ENCODE measurements around the gene CTNNBIP1.
A peak's percentile ranks its signal among the peaks of the same experiment; 100 is the strongest.
"Not testable (repeated sequence)": the region's sequence is repeated elsewhere in the genome, so short reads cannot be mapped to it uniquely, and the experiment has no call there.

CTNNBIP1 gene

GRCh38 chr1:9825093-9826074 lies 84.7 kb downstream of the CTNNBIP1 start:
- peak; percentile 98 for DNase-seq

DNA sequence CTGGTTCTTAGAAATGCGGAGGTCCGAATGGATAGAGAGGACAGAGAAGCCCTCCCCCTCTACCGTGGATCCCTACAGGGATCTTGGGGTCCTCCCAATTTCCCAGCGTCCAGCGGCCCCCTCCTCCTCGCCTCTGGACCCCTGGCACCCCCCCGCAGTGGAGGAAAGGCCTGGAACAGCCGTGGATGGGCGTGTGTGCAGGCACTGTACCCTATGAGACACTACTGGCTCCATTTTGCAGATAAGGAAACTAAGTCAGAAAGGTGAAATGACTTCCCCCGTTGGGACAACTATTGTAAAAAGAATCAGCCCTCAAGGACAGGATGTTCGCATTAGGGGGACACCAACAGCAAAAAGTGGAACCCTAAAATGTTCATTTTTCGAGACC lies 85.4 kb downstream of the CTNNBIP1 start:
- DNase-seq = no peak

- peak; percentile 94 for DNase-seq
Observed at GRCh38 chr1:9823943-9824701, 85.9 kb downstream of the CTNNBIP1 start, which contains the start of gene CLSTN1. TSS of gene CLSTN1 (minus strand) at chr1:9823965. CDS start at chr1:9823733, 232 bp downstream.

DNA sequence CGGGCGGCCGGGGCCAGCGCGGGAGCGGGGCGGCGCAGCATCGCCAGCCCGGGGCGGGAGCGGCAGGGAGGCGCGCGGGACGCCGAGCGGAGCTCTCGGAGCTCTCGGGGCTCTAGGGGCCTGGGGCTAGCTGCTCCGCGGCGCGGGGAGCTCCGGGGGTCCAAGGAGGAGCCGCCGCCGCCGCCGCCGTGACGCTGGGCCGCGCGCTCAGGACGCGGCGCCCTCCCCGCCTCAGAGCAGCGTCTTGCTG lies 86.5 kb downstream of the CTNNBIP1 start:
- no peak for DNase-seq

DNA sequence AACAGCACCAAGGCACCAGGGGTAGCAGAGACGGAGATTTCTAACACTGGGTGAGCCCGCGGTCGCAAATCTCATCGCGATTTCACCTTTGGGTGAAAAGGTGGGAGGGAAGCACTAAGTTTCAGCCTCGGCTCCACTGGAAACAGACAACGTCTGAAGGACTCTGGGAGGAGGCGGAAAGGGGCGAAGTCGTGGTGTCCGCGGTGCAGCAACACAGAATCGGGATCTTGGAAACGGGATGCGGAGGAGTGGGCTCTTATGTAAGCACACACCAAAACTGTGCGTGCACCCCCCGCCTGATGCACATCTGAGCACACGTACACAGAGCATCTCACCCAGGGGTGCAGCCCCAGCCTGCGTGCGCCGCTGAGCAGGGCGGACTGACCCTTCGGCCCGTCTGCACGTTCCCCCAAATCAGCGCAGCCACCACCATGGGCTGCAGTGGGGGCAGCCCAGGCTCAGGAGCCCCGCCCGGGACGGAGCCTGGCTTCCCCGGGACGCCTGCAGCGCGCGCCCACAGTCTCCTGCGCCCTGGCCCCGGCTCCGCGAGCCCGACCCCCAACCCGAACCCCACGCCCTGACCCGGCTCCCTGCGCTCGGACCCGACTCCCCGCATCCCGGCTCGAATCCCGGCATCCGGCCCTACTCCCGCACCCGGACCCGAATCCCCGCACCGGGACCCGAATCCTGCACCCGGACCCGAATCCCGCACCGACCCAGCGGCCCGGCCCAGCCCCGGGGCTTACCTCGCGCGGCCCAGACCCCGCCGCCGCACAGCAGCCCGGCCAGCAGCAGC lies 87.0 kb downstream of the CTNNBIP1 start:
- DNase-seq = no peak

DNA sequence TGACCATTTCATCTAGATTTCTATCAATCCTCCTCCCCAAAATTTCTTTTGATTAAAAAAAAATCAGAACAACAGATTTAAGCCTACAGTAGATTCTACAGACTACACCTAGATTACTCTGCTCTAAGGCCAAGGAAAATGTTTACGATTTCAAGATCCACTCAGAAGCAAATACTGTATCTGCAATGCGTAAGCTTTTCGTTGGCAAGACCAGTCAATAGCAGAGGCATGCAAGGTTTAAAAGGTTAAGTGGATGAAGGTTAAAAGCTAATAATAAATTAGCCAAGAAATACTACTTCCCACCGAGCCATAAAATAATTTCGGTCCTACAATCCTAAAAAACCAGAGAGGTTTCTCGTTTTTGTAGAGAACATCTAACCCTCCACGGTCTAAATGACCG lies 87.6 kb downstream of the CTNNBIP1 start:
- no peak for DNase-seq

DNA sequence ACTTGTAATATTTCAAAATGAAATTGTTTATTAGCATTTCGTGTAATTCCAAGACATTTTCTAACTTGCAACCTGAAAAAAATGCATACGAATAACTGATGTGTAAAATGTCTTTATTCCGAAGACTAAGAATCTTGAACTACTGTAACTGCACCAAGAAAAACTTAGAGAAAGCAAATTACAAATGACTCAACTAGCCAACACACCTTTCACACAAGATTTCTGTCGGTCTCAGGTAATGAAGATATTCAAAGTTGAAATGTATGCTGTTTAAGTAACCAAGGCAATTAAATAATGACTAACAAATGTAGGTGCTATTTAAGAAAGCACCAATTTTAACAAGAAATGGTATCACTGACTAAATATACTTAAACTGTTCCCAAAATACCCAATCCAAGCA lies 88.4 kb downstream of the CTNNBIP1 start:
- no peak for DNase-seq

- DNase-seq = no peak
Observed at GRCh38 chr1:9820521-9820920, 89.5 kb downstream of the CTNNBIP1 start.

GRCh38 chr1:9817734-9818133 lies 92.3 kb downstream of the CTNNBIP1 start:
- DNase-seq = no peak

- no peak for DNase-seq
Observed at GRCh38 chr1:9816199-9816598, 93.9 kb downstream of the CTNNBIP1 start.

DNA sequence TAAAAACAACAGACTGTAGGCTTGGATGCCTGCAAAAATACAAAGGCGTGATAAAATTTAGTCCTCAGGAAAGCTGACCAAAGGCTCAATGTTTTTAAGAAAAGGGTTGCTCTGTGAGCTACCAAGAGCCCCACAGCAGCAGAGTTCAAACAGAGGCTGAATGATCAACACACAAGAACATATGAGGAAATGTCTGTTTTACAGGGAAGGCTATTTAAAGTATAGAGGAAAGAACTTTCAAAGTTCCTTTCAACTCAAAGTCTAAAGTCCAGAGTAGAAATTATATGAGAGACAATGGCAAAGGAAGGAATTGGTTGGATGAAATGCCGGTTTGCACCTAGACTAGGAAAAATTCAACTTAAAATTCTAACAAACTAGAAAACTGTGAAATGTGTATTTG lies 94.9 kb downstream of the CTNNBIP1 start:
- DNase-seq = no peak

DNA sequence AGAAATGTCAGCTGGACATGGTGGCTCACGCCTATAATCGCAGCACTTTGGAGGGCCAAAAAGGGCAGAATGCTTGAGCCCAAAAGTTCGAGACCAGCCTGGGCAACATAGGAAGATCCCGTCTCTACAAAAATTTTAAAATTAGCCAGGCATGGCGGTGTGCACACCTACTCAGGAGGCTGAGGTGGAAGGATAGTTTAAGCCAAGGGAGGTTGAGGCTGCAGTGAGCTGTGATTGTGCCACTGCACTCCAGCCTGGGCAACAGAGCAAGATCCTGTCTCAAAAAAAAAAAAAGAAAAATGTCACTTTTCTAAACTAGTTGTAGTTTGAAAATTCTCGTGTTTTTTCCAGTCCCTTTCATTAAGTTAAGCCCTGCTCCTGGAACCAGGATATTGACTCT lies 95.5 kb downstream of the CTNNBIP1 start:
- no peak for DNase-seq

GRCh38 chr1:9811239-9811966 lies 98.7 kb downstream of the CTNNBIP1 start:
- DNase-seq = no peak

DNA sequence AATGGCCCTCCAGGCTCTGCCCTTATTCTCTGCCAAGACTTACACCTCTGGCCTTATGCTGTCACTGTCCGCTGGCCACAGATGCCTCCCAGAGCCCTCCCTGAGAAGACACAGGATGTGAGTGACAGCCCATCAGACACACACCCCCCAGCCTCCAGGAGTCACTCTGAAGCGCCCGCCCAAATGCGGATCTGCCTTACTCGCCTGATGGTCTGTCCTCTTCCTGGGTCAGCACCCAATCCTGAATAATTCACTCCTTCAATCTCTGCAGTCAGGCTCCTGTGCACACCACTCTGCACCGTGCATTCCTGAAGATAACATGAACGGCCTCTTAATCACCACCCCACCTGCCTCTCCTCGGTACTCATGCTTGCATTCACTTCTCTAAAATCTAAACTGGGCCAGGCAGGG lies 101.0 kb downstream of the CTNNBIP1 start:
- peak; percentile 67 for DNase-seq

DNA sequence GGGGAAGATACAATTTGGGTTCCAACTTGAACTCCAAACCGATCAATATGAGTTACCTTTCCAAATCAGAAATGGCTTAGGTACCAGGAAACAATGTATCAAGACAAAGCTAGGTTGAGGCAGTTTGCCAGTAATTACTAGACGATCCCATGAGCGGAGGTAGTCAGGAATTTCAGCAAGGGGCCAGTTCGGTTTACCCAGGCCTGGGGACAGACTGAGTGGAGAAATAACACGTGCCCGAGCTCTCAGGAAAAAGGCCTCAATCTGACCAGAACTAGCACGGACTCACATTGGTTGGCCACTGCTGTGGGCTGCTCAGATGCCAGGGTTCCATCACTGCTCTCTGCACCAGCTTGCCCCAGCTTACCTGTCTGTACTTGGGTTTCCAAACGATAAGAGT lies 101.6 kb downstream of the CTNNBIP1 start:
- peak; percentile 29 for DNase-seq

DNA sequence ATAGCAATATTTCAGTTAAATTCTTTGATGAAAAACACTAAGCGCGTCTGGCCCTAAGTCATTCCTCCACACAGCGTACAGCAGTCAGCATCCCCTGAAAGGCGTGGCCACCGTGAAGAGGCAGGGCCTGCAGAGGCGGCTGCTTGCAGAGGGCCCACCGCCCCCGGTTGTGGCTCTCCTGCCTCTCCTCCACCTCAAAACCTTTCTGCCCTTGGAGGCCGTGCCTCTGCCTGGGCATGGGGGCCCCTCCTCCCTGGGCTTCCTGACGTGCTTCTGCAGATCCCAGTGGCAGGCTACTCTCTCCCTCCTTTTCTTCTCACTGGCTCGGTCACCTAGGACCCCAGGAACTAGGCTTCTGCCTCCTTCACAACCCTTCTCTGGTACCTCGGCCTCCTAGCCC lies 102.5 kb downstream of the CTNNBIP1 start:
- DNase-seq = no peak

- DNase-seq = not testable (repeated sequence)
Observed at GRCh38 chr1:9805972-9806371, 104.1 kb downstream of the CTNNBIP1 start.

- no peak for DNase-seq
Observed at GRCh38 chr1:9805006-9805508, 105.0 kb downstream of the CTNNBIP1 start.

DNA sequence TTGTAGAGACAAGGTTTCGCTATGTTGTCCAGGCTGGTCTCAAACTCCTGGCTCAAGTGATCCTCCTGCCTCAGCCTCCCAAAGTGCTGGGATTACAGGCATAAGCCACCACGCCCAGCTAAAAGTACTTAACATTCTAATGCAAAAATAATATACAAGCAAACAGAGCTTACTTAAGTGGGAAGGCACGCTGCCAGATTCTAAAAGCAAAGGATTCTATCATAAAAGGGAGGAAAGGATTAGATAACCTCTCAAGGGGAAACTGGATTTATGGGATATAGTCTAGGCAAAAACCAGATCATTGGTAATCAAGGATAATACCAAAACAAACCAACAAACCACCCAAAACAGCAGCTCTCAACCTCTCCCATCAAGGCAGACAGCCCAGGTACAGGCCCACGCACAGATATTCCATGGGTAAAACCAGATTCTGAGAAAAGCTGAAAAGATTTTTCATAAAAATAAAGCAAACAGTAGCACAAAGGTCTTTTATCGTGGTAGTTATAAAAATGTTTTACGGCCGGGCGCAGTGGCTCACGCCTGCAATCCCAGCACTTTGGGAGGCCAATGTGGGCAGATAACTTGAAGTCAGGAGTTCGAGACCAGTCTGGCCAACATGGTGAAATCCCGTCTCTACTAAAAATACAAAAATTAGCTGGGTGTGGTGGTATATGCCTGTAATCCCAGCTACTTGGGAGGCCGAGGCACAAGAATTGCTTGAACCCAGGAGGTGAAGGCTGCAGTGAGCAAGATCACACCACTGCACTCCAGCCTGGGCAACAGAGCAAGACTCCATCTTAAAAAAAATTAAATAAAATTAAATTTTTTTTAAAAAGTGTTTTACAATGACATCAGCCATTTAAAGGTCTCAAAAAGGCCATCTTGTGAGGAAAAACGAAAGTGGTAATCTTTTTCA lies 106.8 kb downstream of the CTNNBIP1 start:
- not testable (repeated sequence) for DNase-seq

GRCh38 chr1:9801909-9802308 lies 108.2 kb downstream of the CTNNBIP1 start:
- DNase-seq = no peak
